Measurements from ENCODE around the gene TRIM45.

DNA sequence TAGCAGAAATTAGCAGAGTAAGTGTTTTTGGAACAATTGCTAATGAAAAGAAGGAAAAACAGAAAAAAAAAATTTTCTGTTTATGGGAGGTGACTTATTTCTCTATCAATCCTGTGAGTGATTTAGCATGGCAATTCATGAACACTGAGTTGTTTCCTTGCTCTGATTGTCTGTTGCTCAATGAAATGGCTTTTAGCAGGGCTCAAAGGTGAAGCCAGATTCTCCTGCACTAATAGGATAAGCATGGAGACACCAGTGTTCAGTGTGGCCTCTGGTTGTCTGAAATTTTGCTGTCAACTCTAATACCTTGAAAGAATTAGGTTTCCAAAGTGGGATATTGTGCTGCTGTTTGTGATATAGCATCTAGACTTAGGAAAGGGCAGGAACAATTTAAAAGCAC lies 15.8 kb downstream of the TRIM45 start:
- no peak for TF ChIP-seq GATA2 (IDR thresholded peaks at IDR 0.05; ENCODE audit: low read depth, low read length)
- no peak for TF ChIP-seq GATA3 (IDR thresholded peaks at IDR 0.05; ENCODE audit: low read depth, low read length)
